Rectal smooth muscle tissue (tissue), 1 donor: ENCODE measurements around the gene SRSF7.
A peak's percentile ranks its signal among the peaks of the same experiment; 100 is the strongest.
"Not testable (repeated sequence)": the region's sequence is repeated elsewhere in the genome, so short reads cannot be mapped to it uniquely, and the experiment has no call there.

ENCODE experiments used
- H3K27ac ChIP-seq: one replicate; pipeline ENCODE4 v1.7.0; 2013; ENCODE audit warnings: low read depth, low read length, inconsistent platforms
- H3K27me3 ChIP-seq: one replicate; pipeline ENCODE4 v1.7.0; 2013; ENCODE audit warnings: low read length; ENCODE audit not compliant: control insufficient read depth, insufficient read depth
- H3K36me3 ChIP-seq: one replicate; pipeline ENCODE4 v1.7.0; 2013; ENCODE audit warnings: low read length; ENCODE audit not compliant: control insufficient read depth, insufficient read depth
- H3K4me1 ChIP-seq: one replicate; pipeline ENCODE4 v1.7.0; 2013; ENCODE audit warnings: low read length; ENCODE audit not compliant: control insufficient read depth, insufficient read depth
- H3K4me3 ChIP-seq: one replicate; pipeline ENCODE4 v1.7.0; 2013; ENCODE audit warnings: low read length
- H3K9ac ChIP-seq: one replicate; pipeline ENCODE4 v1.7.0; 2013; ENCODE audit warnings: low read length

The SRSF7 gene

DNA sequence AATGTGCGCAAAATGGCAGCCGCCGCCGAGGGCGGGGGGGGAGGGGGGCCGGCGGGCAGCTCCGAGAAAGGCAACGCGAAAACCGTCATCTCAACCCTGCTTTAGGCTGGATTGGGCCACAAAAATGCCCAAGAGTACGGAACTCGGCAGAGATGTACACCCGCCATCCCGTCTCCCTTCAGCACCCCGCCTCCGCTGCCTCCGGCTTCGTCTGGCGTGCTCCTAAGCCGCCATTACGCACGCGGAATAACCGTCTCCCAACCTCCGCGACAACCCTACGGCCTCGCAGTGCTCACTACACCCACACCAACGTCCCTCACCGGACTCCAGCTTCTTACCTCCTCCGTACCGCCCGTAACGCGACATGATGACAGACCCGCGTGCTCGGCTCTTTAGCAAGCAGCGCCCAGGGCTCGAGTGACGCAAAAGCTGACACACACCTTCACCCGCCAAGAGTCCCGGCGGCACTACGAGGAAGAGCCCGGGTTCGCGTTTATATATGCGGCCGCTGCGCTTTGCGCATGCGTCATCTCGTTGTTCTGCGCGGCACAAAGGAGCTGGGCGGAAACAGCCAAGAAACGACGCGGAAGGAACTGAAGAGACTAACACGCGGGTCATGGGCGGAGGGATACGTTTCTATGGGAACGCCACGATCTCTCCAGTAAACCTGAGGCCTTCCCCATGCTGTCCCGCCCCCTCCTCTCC is at the start of gene SRSF7:
TSS of gene SRSF7 (minus strand) at position 471 of the 705 bp plus-strand sequence. CDS start at position 366, 105 bp downstream.
- H3K4me3 ChIP-seq, result peak within 1 kb of the TSS; percentile 100
- H3K4me1 ChIP-seq, result peaks cover 26% of the 10 kb centered on the region
- peaks cover 27% of the 10 kb centered on the region for H3K36me3 ChIP-seq
- H3K27me3 ChIP-seq, result no peaks in the 10 kb centered on the region
- peak within 1 kb of the TSS; percentile 100 for H3K9ac ChIP-seq
- peak within 1 kb of the TSS; percentile 99 for H3K27ac ChIP-seq

DNA sequence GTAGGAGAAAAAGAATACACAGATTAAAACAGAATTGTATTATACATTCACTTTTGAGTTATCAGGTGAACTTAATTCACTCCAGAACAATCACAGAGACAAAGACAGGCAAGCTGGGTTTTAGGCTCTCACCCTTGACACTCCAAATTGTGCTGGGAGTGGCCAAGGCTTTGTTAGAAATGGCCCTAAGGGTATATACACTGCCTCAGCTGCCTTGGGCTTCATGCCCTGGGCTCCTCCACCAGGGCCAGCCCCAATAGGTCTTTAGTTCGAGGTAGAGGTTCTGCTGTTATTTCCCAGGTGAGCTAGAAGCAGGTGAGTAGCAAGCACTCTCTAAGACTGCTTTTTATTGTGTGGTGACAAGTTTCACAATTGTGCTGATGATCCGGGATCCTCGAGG is 46.8 kb upstream of the SRSF7 start:
- no peak overlapping the region for H3K9ac ChIP-seq
- no peaks in the 10 kb centered on the region for H3K4me1 ChIP-seq
- H3K4me3 ChIP-seq, result no peak overlapping the region
- H3K27ac ChIP-seq, result no peak overlapping the region
- peaks cover 4% of the 10 kb centered on the region for H3K36me3 ChIP-seq
- H3K27me3 ChIP-seq, result no peaks in the 10 kb centered on the region

DNA sequence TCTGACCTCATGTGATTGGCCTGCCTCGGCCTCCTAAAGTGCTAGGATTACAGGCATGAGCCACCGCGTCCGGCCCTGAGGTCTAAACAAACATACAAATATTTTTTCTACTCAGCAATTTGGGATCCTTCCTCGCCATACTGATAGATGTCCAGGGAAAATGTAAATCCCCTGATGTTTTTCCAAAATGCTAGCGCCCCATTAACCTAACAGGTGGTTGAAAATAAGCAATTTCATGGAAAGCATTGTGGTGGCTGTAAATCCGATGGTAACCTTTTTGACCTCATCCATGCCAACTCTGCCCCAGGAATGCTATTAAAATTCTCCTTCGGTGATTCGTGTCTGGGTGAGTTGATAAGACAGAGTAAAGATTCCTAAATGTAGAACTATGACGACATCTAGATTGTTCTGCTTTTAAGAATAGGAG is 46.1 kb upstream of the SRSF7 start:
- H3K9ac ChIP-seq, result no peak overlapping the region
- no peak overlapping the region for H3K4me3 ChIP-seq
- H3K27ac ChIP-seq, result no peak overlapping the region
- H3K4me1 ChIP-seq, result no peaks in the 10 kb centered on the region
- H3K36me3 ChIP-seq, result peaks cover 2% of the 10 kb centered on the region
- no peaks in the 10 kb centered on the region for H3K27me3 ChIP-seq

DNA sequence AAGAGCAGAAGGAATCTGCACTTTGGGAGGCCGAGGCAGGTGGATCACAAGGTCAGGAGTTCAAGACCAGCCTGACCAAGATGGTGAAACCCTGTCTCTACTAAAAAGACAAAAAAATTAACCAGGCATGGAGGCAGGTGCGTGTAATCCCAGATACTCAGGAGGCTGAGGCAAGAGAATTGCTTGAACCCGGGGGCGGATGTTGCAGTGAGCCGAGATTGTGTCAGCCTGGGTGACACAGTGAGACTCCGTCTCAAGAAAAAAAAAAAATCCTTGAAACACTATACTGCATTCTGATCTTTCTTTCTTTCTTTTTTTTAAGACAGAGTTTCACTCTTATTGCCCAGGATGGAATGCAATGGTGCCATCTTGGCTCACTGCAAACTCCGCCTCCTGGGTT is 43.9 kb upstream of the SRSF7 start:
- H3K36me3 ChIP-seq, H3K27ac ChIP-seq, H3K27me3 ChIP-seq, H3K9ac ChIP-seq, H3K4me3 ChIP-seq, H3K4me1 ChIP-seq: not testable (repeated sequence)

DNA sequence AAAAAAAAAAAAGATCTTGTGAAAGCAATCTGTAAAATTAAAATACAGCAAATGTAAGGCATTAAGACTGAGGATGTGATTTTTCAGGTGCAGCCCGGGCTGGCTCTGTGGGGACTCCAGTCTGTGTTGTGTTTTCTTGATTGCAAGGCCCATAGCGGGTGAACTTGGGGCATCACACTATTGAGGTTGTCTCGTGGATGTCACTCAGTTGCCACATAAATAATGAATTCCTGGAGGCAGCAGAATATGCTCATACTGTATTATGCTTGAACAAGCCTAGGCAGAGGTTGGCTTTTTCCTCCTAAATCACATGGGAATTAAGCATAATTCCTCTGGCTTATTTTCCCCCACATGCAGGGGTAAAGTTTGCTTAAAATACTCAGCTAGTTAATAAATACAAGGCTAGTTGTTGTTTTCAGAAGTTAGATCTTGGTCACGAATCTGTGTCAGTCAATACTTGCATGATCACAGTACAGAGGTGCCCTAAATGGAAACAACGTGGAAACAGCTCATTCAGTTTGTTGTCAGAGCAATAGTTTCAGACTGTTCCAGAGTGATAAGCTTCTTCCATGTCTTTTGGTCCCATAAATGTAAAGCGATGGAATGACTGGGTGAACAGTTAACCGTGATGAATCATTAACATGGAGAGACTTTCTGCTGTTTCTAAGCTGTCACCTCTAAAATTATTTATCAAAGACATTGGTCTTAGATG is 43.2 kb upstream of the SRSF7 start:
- Histone ChIP-seq H3K4me1 (no peaks in the 10 kb centered on the region), H3K9ac (no peak overlapping the region), H3K4me3 (no peak overlapping the region), H3K27me3 (no peaks in the 10 kb centered on the region), H3K27ac (no peak overlapping the region), H3K36me3 (peaks cover 2% of the 10 kb centered on the region)

DNA sequence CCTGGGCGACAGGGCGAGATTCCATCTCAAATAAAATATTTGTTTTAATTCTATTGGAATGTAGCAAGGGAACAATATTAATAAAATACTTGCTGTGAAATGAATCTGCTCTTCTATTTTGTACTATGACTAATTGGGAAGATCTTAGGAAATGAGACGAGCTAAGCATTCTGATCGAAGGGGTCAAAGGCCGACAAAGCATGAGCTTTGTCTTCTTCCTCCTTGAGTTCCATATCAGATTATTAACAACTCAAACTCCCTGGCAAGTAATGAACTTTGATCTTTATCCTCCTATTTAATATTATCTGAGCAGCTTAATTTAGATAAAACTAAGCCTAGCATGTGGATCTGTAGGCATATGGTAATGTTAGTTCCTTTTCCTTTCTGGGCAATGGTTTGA is 42.4 kb upstream of the SRSF7 start:
- Histone ChIP-seq H3K4me1 (no peaks in the 10 kb centered on the region), H3K27ac (no peak overlapping the region), H3K36me3 (peaks cover 2% of the 10 kb centered on the region), H3K27me3 (no peaks in the 10 kb centered on the region), H3K9ac (no peak overlapping the region), H3K4me3 (no peak overlapping the region)

DNA sequence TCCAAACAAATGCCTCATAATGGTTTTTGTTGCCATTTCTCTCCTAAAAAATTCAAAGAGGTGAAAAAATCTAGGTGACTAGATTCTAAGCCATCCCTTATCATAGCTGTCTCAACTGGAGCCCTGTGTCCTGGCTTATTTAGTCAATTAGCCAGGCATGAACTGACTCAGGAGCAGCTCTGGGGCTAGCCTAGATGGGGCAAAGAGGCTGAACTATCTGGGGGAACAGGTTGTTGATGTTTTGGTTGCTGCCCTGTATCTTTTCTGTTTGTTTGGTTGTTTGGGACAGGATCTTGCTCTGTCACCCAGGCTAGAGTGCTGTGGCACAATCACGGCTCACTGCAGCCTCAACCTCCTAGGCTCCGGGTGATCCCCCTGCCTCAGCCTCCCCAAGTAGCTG is 41.6 kb upstream of the SRSF7 start:
- Histone ChIP-seq H3K9ac (no peak overlapping the region), H3K4me1 (no peaks in the 10 kb centered on the region), H3K27me3 (no peaks in the 10 kb centered on the region), H3K36me3 (no peaks in the 10 kb centered on the region), H3K27ac (no peak overlapping the region), H3K4me3 (no peak overlapping the region)

DNA sequence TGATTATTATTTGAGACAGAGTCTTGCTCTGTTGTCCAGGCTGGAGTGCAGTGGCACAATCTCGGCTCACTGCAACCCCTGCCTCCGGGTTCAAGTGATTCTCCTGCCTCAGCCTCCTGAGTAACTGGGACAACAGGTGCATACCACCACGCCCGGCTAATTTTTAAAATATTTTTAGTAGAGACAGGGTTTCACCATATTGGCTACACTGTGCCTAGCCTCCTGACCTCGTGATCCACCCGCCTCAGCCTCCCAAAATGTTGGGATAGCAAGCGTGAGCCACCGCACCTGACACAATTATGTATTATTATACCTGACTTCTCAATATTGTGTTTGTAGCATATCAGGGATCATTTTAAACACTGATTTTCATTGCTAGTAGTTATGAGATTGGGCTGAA is 41.2 kb upstream of the SRSF7 start:
- not testable (repeated sequence) for H3K9ac ChIP-seq, H3K4me1 ChIP-seq, H3K4me3 ChIP-seq, H3K27me3 ChIP-seq, H3K36me3 ChIP-seq, H3K27ac ChIP-seq

DNA sequence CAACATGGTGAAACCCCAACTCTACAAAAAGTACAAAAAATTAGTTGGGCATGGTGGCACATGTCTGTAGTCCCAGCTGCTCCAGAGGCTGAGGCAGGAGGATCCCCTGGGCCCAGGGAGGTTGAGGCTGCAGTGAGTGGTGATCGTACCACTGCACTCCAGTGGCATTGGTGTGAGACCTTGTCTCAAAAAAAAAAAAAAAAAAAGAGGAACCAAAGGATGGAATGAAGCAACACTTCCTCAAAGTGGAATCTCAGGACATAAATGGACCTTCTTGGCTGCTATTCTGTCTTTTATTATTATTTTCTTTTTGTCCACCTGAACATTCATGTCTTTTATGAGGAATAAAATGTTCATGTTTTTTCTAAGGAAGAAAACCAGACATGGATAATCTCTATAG is 40.6 kb upstream of the SRSF7 start:
- H3K36me3 ChIP-seq, result no peaks in the 10 kb centered on the region
- no peak overlapping the region for H3K9ac ChIP-seq
- H3K27ac ChIP-seq, result no peak overlapping the region
- no peak overlapping the region for H3K4me3 ChIP-seq
- H3K27me3 ChIP-seq, result no peaks in the 10 kb centered on the region
- no peaks in the 10 kb centered on the region for H3K4me1 ChIP-seq

DNA sequence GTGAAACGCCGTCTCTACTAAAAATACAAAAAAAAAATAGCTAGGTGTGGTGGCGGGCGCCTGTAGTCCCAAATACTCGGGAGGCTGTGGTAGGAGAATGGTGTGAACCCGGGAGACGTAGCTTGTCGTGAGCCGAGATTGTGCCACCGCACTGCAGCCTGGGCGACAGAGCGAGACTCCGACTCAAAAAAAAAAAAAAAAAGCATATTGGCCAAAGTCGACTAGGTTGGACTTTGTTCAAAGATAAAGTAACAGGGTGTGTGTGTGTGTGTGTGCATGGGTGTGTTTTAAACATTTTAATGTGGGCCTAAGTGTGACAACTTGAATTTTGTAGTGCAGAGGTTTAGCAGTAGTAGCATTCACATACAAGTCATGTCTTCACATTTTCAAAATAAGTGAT is 38.5 kb upstream of the SRSF7 start:
- no peak overlapping the region for H3K27ac ChIP-seq
- no peaks in the 10 kb centered on the region for H3K27me3 ChIP-seq
- H3K9ac ChIP-seq, result no peak overlapping the region
- H3K4me1 ChIP-seq, result no peaks in the 10 kb centered on the region
- no peaks in the 10 kb centered on the region for H3K36me3 ChIP-seq
- H3K4me3 ChIP-seq, result no peak overlapping the region

DNA sequence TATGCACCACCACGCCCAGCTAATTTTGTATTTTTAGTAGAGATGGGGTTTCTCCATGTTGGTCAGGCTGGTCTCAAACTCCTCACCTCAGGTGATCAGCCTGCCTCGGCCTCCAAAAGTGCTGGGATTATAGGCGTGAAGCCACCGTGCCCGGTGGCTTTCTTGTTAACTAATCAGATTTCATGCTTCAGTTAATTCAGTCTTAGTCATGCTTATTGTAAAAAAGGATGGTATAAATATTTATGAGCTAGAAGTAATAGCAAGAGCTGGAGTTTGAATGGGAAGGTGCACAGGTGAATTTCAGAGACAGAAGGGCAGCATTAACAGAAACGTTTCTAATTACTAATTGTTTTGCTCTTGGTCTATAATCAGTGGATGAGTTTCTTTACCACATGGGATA is 37.1 kb upstream of the SRSF7 start:
- Histone ChIP-seq H3K4me3 (no peak overlapping the region), H3K27me3 (no peaks in the 10 kb centered on the region), H3K9ac (no peak overlapping the region), H3K27ac (no peak overlapping the region), H3K36me3 (no peaks in the 10 kb centered on the region), H3K4me1 (no peaks in the 10 kb centered on the region)

DNA sequence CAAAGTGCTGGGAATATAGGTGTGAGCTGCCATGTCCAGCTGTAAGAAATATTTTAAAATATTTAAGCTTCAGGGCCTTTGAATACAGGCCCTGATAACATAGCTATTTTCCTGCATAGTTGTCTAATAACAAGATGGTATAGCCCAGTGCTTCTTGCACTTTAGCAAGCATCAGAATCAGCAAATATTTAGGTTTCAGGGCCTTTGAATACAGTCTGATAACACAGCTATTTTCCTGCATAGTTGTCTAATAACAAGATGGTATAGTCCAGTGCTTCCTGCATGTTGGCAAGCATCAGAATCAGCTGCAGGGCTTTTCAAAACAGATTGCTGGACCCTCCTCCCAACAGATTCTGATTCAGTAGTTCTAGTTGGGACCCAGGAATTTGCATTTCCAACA is 32.4 kb upstream of the SRSF7 start:
- no peaks in the 10 kb centered on the region for H3K36me3 ChIP-seq

DNA sequence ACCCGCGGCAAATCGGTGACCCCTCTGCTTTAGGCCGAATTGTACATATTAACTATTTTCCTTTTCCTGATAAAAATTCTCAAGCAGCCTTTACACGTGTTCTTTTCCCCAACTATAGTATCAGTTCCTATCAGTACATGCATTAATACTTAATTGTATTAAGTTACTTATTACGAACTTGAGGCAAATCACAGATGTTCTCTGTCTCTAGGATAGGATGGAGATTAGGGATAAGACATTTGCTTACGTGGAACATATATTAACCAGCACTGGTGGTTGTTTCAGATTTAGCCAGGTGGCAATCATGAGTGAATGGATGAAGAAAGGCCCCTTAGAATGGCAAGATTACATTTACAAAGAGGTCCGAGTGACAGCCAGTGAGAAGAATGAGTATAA is 27.5 kb upstream of the SRSF7 start:
- no peaks in the 10 kb centered on the region for H3K4me1 ChIP-seq
- no peak overlapping the region for H3K9ac ChIP-seq
- no peaks in the 10 kb centered on the region for H3K36me3 ChIP-seq
- peak overlapping the region; percentile 66 for H3K4me3 ChIP-seq
- no peaks in the 10 kb centered on the region for H3K27me3 ChIP-seq
- no peak overlapping the region for H3K27ac ChIP-seq

More for the DNA sequence above, 32.4 kb upstream of the SRSF7 start:
- no peak overlapping the region for H3K9ac ChIP-seq
- H3K4me3 ChIP-seq, result no peak overlapping the region
- no peaks in the 10 kb centered on the region for H3K27me3 ChIP-seq
- no peak overlapping the region for H3K27ac ChIP-seq
- H3K4me1 ChIP-seq, result no peaks in the 10 kb centered on the region
